ENCODE results near the gene DNAJB1. TPM values are rescaled to one million over a fixed set of nuclear protein-coding genes. Genes with fewer than 3 reads are reported as not detected.
A peak's percentile ranks its signal among the peaks of the same experiment; 100 is the strongest.
"Not testable (repeated sequence)": the region's sequence is repeated elsewhere in the genome, so short reads cannot be mapped to it uniquely, and the experiment has no call there.

DNAJB1 gene
- total RNA-seq, 1 experiment from 2014 or later = 54.5 TPM

- TF ChIP-seq, protein P1, sequence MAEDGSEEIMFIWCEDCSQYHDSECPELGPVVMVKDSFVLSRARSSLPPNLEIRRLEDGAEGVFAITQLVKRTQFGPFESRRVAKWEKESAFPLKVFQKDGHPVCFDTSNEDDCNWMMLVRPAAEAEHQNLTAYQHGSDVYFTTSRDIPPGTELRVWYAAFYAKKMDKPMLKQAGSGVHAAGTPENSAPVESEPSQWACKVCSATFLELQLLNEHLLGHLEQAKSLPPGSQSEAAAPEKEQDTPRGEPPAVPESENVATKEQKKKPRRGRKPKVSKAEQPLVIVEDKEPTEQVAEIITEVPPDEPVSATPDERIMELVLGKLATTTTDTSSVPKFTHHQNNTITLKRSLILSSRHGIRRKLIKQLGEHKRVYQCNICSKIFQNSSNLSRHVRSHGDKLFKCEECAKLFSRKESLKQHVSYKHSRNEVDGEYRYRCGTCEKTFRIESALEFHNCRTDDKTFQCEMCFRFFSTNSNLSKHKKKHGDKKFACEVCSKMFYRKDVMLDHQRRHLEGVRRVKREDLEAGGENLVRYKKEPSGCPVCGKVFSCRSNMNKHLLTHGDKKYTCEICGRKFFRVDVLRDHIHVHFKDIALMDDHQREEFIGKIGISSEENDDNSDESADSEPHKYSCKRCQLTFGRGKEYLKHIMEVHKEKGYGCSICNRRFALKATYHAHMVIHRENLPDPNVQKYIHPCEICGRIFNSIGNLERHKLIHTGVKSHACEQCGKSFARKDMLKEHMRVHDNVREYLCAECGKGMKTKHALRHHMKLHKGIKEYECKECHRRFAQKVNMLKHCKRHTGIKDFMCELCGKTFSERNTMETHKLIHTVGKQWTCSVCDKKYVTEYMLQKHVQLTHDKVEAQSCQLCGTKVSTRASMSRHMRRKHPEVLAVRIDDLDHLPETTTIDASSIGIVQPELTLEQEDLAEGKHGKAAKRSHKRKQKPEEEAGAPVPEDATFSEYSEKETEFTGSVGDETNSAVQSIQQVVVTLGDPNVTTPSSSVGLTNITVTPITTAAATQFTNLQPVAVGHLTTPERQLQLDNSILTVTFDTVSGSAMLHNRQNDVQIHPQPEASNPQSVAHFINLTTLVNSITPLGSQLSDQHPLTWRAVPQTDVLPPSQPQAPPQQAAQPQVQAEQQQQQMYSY (CRISPR knock-in tag; IDR thresholded peaks at IDR 0.05) = no peak
- TF ChIP-seq, protein P2, sequence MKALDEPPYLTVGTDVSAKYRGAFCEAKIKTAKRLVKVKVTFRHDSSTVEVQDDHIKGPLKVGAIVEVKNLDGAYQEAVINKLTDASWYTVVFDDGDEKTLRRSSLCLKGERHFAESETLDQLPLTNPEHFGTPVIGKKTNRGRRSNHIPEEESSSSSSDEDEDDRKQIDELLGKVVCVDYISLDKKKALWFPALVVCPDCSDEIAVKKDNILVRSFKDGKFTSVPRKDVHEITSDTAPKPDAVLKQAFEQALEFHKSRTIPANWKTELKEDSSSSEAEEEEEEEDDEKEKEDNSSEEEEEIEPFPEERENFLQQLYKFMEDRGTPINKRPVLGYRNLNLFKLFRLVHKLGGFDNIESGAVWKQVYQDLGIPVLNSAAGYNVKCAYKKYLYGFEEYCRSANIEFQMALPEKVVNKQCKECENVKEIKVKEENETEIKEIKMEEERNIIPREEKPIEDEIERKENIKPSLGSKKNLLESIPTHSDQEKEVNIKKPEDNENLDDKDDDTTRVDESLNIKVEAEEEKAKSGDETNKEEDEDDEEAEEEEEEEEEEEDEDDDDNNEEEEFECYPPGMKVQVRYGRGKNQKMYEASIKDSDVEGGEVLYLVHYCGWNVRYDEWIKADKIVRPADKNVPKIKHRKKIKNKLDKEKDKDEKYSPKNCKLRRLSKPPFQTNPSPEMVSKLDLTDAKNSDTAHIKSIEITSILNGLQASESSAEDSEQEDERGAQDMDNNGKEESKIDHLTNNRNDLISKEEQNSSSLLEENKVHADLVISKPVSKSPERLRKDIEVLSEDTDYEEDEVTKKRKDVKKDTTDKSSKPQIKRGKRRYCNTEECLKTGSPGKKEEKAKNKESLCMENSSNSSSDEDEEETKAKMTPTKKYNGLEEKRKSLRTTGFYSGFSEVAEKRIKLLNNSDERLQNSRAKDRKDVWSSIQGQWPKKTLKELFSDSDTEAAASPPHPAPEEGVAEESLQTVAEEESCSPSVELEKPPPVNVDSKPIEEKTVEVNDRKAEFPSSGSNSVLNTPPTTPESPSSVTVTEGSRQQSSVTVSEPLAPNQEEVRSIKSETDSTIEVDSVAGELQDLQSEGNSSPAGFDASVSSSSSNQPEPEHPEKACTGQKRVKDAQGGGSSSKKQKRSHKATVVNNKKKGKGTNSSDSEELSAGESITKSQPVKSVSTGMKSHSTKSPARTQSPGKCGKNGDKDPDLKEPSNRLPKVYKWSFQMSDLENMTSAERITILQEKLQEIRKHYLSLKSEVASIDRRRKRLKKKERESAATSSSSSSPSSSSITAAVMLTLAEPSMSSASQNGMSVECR (CRISPR knock-in tag; IDR thresholded peaks at IDR 0.05; ENCODE audit: borderline replicate concordance) = no peak
- TF ChIP-seq, protein P3, sequence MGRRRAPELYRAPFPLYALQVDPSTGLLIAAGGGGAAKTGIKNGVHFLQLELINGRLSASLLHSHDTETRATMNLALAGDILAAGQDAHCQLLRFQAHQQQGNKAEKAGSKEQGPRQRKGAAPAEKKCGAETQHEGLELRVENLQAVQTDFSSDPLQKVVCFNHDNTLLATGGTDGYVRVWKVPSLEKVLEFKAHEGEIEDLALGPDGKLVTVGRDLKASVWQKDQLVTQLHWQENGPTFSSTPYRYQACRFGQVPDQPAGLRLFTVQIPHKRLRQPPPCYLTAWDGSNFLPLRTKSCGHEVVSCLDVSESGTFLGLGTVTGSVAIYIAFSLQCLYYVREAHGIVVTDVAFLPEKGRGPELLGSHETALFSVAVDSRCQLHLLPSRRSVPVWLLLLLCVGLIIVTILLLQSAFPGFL (CRISPR knock-in tag; IDR thresholded peaks at IDR 0.05; ENCODE audit: borderline replicate concordance) = no peak
- TF ChIP-seq NR3C1 (CRISPR knock-in tag; conservative IDR thresholded peaks at IDR 0.05; ENCODE audit: low read depth) = no peak
- no peak for TF ChIP-seq ATF3 (CRISPR knock-in tag; conservative IDR thresholded peaks at IDR 0.05)
- TF ChIP-seq JUN (CRISPR knock-in tag; IDR thresholded peaks at IDR 0.05) = no peak
Measured at GRCh38 chr19:14553939-14554243, 35.7 kb upstream of the DNAJB1 start (continued).

DNA sequence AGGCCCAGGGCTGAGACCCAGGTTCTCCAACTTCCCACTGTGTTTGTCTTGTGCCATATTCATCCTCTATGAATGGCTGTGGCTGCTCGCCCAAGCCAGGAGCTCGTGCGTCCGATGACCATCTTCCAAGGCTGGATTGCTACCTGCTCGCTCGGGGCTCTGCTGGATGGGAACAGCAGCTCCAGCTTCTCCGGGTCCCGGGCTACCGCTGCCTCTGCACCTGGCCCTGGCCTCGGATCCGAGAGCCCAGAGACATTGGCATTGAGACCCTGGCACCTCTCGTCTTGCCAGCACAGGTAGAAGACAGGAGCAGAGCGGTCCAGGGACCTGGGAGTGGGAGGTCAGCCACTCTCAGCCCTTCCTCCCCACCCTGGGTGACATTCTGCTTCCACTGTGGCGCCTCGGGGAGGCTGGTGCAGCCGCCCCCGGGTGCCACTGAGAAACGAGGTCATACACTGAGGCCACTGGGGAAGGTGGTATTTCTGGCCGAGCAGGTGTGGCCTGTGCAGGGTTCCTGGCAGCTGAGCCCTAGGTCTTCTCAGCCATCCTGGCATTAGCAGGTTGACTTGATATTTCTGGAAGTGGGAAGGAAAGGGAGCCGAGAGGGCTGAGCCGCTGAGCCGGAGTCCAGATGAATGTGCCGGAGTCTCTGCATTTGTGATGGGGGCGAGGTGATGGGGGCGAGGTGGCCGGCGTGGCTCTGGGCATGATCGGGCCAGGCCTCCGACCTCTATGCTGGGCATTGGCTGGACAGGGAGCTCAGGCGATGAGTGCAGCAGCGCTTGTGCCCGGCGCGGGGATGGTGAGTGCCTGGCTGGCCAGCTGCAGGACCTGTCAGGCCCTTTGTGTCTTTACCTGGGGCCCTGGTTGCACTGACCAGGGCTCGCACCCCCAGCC is 35.1 kb upstream of the DNAJB1 start:
- DNase-seq (ENCODE audit: low spot score) = no peak
- CTCF ChIA-PET = interaction anchor here (0.8 to 4.4 kb wide), 9 partner anchors 9 to 147 kb away, joined by 3 to 39 read pairs (median 6); partner anchors contain the start of gene NDUFB7

DNA sequence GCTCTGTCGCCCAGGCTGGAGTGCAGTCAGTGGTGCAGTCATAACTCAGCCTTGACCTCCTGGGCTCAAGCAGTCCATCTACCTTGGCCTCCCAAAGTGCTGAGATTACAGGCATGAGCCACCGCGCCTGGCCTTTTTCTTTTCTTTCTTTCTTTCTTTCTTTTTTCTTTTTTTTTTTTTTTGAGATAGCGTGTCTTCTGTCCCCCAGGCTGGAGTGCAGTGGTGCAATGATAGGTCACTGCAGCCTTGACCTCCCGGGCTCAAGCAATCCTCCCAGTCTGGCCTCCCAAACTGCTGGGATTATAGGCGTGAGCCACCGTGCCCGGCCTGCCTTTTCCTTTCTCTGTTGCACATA is 33.8 kb upstream of the DNAJB1 start:
- POLR2A ChIA-PET; H3K27ac Mint-ChIP-seq; ATAC-seq; DNase-seq (ENCODE audit: low spot score); H3K4me3 Mint-ChIP-seq; H3K9me3 Mint-ChIP-seq; H3K36me3 Mint-ChIP-seq; H3K27me3 Mint-ChIP-seq (ENCODE audit: low read depth): not testable (repeated sequence)
- peaks cover 18% of the 10 kb centered on the region for H3K4me1 Mint-ChIP-seq
- CTCF ChIA-PET = interaction anchor here (0.6 to 2.5 kb wide), 15 partner anchors 8 to 204 kb away, joined by 3 to 17 read pairs (median 4); partner anchors contain the start of genes DNAJB1 and NDUFB7

More for the DNA sequence above, 35.1 kb upstream of the DNAJB1 start:
- H3K27ac Mint-ChIP-seq = peak overlapping the region; percentile 91
- H3K36me3 Mint-ChIP-seq = peaks cover 7% of the 10 kb centered on the region
- no peak for ATAC-seq
- H3K4me3 Mint-ChIP-seq = no peak overlapping the region
- peaks cover 20% of the 10 kb centered on the region for H3K4me1 Mint-ChIP-seq
- POLR2A ChIA-PET = no interaction called here
- no peaks in the 10 kb centered on the region for H3K9me3 Mint-ChIP-seq
- TF ChIP-seq SOX15 (CRISPR knock-in tag; IDR thresholded peaks at IDR 0.05) = no peak
- TF ChIP-seq ERG (CRISPR knock-in tag; IDR thresholded peaks at IDR 0.05) = no peak
- TF ChIP-seq NR2C2 (CRISPR knock-in tag; IDR thresholded peaks at IDR 0.05) = no peak
- no peak for TF ChIP-seq FOXK1 (CRISPR knock-in tag; IDR thresholded peaks at IDR 0.05)
- no peaks in the 10 kb centered on the region for H3K27me3 Mint-ChIP-seq (ENCODE audit: low read depth)

All from WTC11 (cell line).